DND-41 (cell line): Measurements from ENCODE around the gene B4GALT6.

Source experiments
- CTCF ChIP-seq: IDR thresholded peaks from 2 replicates; pipeline ENCODE4 v1.5.1; 2012; ENCODE audit warnings: borderline replicate concordance, low read length, moderate library complexity, mild to moderate bottlenecking; ENCODE audit not compliant: poor library complexity, severe bottlenecking; ENCODE audit errors: extremely low read depth
- EZH2 ChIP-seq: IDR thresholded peaks from 3 replicates; pipeline ENCODE4 v1.6.1; 2012; ENCODE audit warnings: borderline replicate concordance, low read depth, mild to moderate bottlenecking, moderate library complexity, low read length, inconsistent platforms; ENCODE audit not compliant: severe bottlenecking

GRCh38 chr18:31632356-31632755 lies 52.0 kb downstream of the B4GALT6 start:
- no peak for TF ChIP-seq CTCF
- no peak for TF ChIP-seq EZH2
